ENCODE measurements around the gene PCCA.
A peak's percentile ranks its signal among the peaks of the same experiment; 100 is the strongest.

Gene PCCA

DNA sequence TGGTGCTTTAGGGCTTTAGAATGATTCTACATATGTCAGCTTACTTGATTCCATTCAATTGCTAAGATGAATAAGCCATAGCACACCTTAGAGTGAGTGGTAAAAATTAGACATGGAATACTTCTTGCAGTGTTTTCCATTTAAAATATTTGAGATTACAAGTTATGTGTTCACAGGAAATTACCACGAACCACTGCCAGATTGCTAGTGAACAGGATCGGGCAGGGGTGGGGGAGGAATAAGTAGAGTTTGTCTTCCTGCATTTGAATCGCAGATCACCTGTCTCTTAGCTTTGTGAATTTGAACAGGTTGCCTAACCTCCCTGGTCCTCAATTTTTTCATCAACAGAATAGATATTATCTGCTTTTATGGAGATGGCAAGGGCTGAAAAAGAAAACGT is 375.1 kb downstream of the PCCA start:
- Histone ChIP-seq H3K27ac (ENCODE audit: low read depth, low read length) (no peak overlapping the region), H3K27me3 (ENCODE audit: control insufficient read depth, insufficient read depth, low read length) (no peaks in the 10 kb centered on the region), H3K4me1 (ENCODE audit: control insufficient read depth, insufficient read depth, low read length) (peaks cover 17% of the 10 kb centered on the region), H3K9ac (ENCODE audit: low read length) (no peak overlapping the region), H3K4me3 (ENCODE audit: low read depth, low read length) (no peak overlapping the region), H3K36me3 (ENCODE audit: control insufficient read depth, insufficient read depth, low read length) (no peaks in the 10 kb centered on the region), H3K9me3 (ENCODE audit: control insufficient read depth, insufficient read depth, low read depth, low read length) (peaks cover 4% of the 10 kb centered on the region; the same call in 1 of the 2 replicates)

- H3K9me3 ChIP-seq (ENCODE audit: control insufficient read depth, insufficient read depth, low read depth, low read length) = no peaks in the 10 kb centered on the region
- no peak overlapping the region for H3K4me3 ChIP-seq (ENCODE audit: low read depth, low read length)
- peaks cover 17% of the 10 kb centered on the region for H3K4me1 ChIP-seq (ENCODE audit: control insufficient read depth, insufficient read depth, low read length)
- H3K27ac ChIP-seq (ENCODE audit: low read depth, low read length) = no peak overlapping the region
- no peak overlapping the region for H3K9ac ChIP-seq (ENCODE audit: low read length)
- H3K36me3 ChIP-seq (ENCODE audit: control insufficient read depth, insufficient read depth, low read length) = no peaks in the 10 kb centered on the region
- no peaks in the 10 kb centered on the region for H3K27me3 ChIP-seq (ENCODE audit: control insufficient read depth, insufficient read depth, low read length)
Observed at GRCh38 chr13:100465558-100465957, 376.7 kb downstream of the PCCA start.

DNA sequence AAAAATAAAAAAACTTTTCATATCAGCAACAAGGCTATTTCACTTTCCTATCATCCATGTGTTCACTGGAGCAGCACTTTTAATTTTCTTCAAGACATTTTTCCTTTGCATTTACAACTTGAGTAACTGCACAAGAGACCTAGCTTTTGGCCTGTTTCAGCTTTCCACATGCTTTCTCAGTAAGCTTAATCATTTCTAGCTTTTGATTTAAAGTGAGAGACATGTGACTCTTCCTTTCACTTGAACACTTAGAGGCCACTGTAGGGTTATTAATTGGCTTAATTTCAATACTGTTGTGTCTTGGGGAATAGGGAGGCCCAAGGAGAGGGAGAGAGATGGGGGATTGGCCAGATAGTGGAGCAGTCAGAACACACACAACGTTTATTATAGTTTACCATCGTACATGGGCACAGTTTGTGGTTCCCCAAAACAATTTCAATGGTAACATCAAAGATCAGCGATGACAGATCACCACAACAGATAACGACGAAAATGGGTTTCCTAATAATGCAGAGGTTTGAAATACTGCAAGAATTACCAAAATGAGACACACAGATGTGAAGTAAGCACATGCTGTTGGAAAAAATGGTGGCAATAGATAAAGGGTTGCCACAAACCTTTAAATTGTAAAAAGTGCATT is 382.1 kb downstream of the PCCA start:
- no peaks in the 10 kb centered on the region for H3K9me3 ChIP-seq (ENCODE audit: control insufficient read depth, insufficient read depth, low read depth, low read length)
- H3K4me1 ChIP-seq (ENCODE audit: control insufficient read depth, insufficient read depth, low read length) = peaks cover 21% of the 10 kb centered on the region
- H3K4me3 ChIP-seq (ENCODE audit: low read depth, low read length) = no peak overlapping the region
- no peak overlapping the region for H3K9ac ChIP-seq (ENCODE audit: low read length)
- H3K27me3 ChIP-seq (ENCODE audit: control insufficient read depth, insufficient read depth, low read length) = no peaks in the 10 kb centered on the region
- no peak overlapping the region for H3K27ac ChIP-seq (ENCODE audit: low read depth, low read length)
- no peaks in the 10 kb centered on the region for H3K36me3 ChIP-seq (ENCODE audit: control insufficient read depth, insufficient read depth, low read length)

GRCh38 chr13:100473087-100473486 is 384.2 kb downstream of the PCCA start:
- Histone ChIP-seq H3K9ac (ENCODE audit: low read length) (no peak overlapping the region), H3K27ac (ENCODE audit: low read depth, low read length) (no peak overlapping the region), H3K27me3 (ENCODE audit: control insufficient read depth, insufficient read depth, low read length) (no peaks in the 10 kb centered on the region), H3K4me1 (ENCODE audit: control insufficient read depth, insufficient read depth, low read length) (peaks cover 30% of the 10 kb centered on the region), H3K36me3 (ENCODE audit: control insufficient read depth, insufficient read depth, low read length) (no peaks in the 10 kb centered on the region), H3K4me3 (ENCODE audit: low read depth, low read length) (no peak overlapping the region), H3K9me3 (ENCODE audit: control insufficient read depth, insufficient read depth, low read depth, low read length) (no peaks in the 10 kb centered on the region)

GRCh38 chr13:100473501-100474044 is 384.7 kb downstream of the PCCA start:
- no peaks in the 10 kb centered on the region for H3K36me3 ChIP-seq (ENCODE audit: control insufficient read depth, insufficient read depth, low read length)
- H3K27me3 ChIP-seq (ENCODE audit: control insufficient read depth, insufficient read depth, low read length) = no peaks in the 10 kb centered on the region
- H3K9ac ChIP-seq (ENCODE audit: low read length) = no peak overlapping the region

GRCh38 chr13:100476963-100477362 is 388.1 kb downstream of the PCCA start:
- Histone ChIP-seq H3K36me3 (ENCODE audit: control insufficient read depth, insufficient read depth, low read length) (no peaks in the 10 kb centered on the region), H3K4me1 (ENCODE audit: control insufficient read depth, insufficient read depth, low read length) (peaks cover 34% of the 10 kb centered on the region), H3K9me3 (ENCODE audit: control insufficient read depth, insufficient read depth, low read depth, low read length) (no peaks in the 10 kb centered on the region), H3K27me3 (ENCODE audit: control insufficient read depth, insufficient read depth, low read length) (no peaks in the 10 kb centered on the region), H3K4me3 (ENCODE audit: low read depth, low read length) (no peak overlapping the region), H3K27ac (ENCODE audit: low read depth, low read length) (no peak overlapping the region), H3K9ac (ENCODE audit: low read length) (no peak overlapping the region)

More at GRCh38 chr13:100473501-100474044, 384.7 kb downstream of the PCCA start:
- H3K4me3 ChIP-seq (ENCODE audit: low read depth, low read length) = no peak overlapping the region
- peaks cover 35% of the 10 kb centered on the region for H3K4me1 ChIP-seq (ENCODE audit: control insufficient read depth, insufficient read depth, low read length)
- no peaks in the 10 kb centered on the region for H3K9me3 ChIP-seq (ENCODE audit: control insufficient read depth, insufficient read depth, low read depth, low read length)
- no peak overlapping the region for H3K27ac ChIP-seq (ENCODE audit: low read depth, low read length)

DNA sequence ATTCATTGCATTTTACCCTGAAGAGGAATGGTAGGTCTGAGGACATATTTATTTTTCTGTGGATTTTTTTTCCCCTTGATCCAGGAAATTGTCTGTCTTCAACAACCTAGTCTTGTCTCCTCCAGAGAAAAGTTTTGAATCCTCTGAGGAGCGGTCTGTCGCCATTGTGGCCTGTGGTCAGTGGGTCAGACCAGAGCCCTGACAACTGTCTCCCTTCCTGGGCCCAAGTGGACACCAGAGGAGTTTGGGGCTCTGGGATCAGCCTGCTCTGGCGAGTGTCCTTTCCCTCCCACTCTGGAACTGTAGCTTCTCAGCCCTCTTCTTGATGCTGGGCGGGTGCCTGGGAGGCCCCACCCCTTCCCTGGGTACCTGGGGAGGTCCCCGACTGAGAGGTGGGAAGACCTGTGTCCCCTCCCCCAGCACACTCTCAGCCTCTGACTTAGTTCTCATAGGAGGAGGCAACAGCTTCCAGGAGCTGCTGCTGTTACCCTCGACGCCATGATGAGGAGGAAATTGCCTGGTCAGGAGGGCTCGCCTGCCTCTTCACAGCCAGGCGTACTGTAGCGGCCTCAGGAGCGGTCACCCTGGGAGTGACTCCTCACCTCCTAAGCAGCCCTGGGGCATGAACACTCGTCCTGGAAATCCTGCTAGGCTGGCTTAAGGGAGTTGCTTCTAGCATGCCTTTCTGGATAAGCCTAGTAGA is 389.4 kb downstream of the PCCA start:
- H3K27ac ChIP-seq (ENCODE audit: low read depth, low read length) = peak overlapping the region; percentile 27; the same call in 1 of the 2 replicates
- H3K4me1 ChIP-seq (ENCODE audit: control insufficient read depth, insufficient read depth, low read length) = peaks cover 28% of the 10 kb centered on the region
- no peaks in the 10 kb centered on the region for H3K36me3 ChIP-seq (ENCODE audit: control insufficient read depth, insufficient read depth, low read length)
- no peaks in the 10 kb centered on the region for H3K27me3 ChIP-seq (ENCODE audit: control insufficient read depth, insufficient read depth, low read length)
- H3K9me3 ChIP-seq (ENCODE audit: control insufficient read depth, insufficient read depth, low read depth, low read length) = no peaks in the 10 kb centered on the region
- no peak overlapping the region for H3K9ac ChIP-seq (ENCODE audit: low read length)
- H3K4me3 ChIP-seq (ENCODE audit: low read depth, low read length) = no peak overlapping the region

- Histone ChIP-seq H3K4me3 (ENCODE audit: low read depth, low read length) (no peak overlapping the region), H3K4me1 (ENCODE audit: control insufficient read depth, insufficient read depth, low read length) (peaks cover 38% of the 10 kb centered on the region), H3K27ac (ENCODE audit: low read depth, low read length) (no peak overlapping the region), H3K27me3 (ENCODE audit: control insufficient read depth, insufficient read depth, low read length) (no peaks in the 10 kb centered on the region), H3K36me3 (ENCODE audit: control insufficient read depth, insufficient read depth, low read length) (no peaks in the 10 kb centered on the region), H3K9me3 (ENCODE audit: control insufficient read depth, insufficient read depth, low read depth, low read length) (no peaks in the 10 kb centered on the region), H3K9ac (ENCODE audit: low read length) (no peak overlapping the region)
Observed at GRCh38 chr13:100480676-100481075, 391.8 kb downstream of the PCCA start.

DNA sequence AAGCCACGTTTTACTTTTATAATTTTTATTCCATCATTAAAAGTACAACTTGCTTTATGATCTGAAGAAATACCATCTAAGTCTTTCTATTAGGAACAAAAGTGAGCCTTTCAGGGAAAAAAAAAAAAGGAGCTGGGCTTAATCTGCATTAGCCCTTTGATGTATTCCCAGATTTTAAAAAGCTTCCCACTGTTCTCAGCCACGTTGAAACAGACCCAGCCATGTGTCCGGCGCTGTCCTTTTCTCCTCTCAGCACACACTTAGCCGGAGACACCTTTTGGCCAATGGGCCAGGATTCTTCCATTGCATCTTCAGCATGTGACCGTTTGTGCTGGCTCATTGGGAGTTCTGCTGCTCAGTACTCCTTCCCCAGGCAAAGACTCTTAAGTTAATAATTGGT is 394.2 kb downstream of the PCCA start:
- no peaks in the 10 kb centered on the region for H3K27me3 ChIP-seq (ENCODE audit: control insufficient read depth, insufficient read depth, low read length)
- H3K4me1 ChIP-seq (ENCODE audit: control insufficient read depth, insufficient read depth, low read length) = peaks cover 41% of the 10 kb centered on the region
- H3K9ac ChIP-seq (ENCODE audit: low read length) = no peak overlapping the region
- H3K9me3 ChIP-seq (ENCODE audit: control insufficient read depth, insufficient read depth, low read depth, low read length) = no peaks in the 10 kb centered on the region
- no peaks in the 10 kb centered on the region for H3K36me3 ChIP-seq (ENCODE audit: control insufficient read depth, insufficient read depth, low read length)
- H3K27ac ChIP-seq (ENCODE audit: low read depth, low read length) = no peak overlapping the region
- H3K4me3 ChIP-seq (ENCODE audit: low read depth, low read length) = no peak overlapping the region

GRCh38 chr13:100483841-100484381 is 395.0 kb downstream of the PCCA start:
- Histone ChIP-seq H3K9ac (ENCODE audit: low read length) (no peak overlapping the region), H3K9me3 (ENCODE audit: control insufficient read depth, insufficient read depth, low read depth, low read length) (no peaks in the 10 kb centered on the region)

DNA sequence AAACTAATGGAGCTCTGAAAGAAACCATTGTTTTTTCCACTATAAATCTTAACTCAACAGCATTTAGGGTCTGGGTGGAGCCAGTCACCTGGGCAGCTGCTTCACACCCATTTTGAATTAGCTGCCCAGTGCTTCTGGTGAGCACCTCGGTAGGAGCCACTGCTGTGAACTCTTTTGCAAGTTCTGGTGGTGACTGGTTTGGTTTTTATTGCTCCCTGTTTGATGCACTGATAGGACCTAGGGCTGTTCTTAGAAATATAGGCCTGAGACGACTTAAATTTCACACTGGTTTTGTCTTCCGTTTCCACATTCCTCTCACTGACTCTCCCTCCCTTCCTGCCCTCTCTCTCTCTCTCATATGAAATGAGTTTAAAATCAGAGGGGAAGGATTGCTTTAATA is 395.8 kb downstream of the PCCA start:
- Histone ChIP-seq H3K4me3 (ENCODE audit: low read depth, low read length) (no peak overlapping the region), H3K4me1 (ENCODE audit: control insufficient read depth, insufficient read depth, low read length) (peaks cover 35% of the 10 kb centered on the region), H3K27me3 (ENCODE audit: control insufficient read depth, insufficient read depth, low read length) (no peaks in the 10 kb centered on the region), H3K9ac (ENCODE audit: low read length) (no peak overlapping the region), H3K27ac (ENCODE audit: low read depth, low read length) (no peak overlapping the region), H3K9me3 (ENCODE audit: control insufficient read depth, insufficient read depth, low read depth, low read length) (no peaks in the 10 kb centered on the region), H3K36me3 (ENCODE audit: control insufficient read depth, insufficient read depth, low read length) (no peaks in the 10 kb centered on the region)

More at GRCh38 chr13:100483841-100484381, 395.0 kb downstream of the PCCA start:
- H3K4me3 ChIP-seq (ENCODE audit: low read depth, low read length) = no peak overlapping the region
- no peak overlapping the region for H3K27ac ChIP-seq (ENCODE audit: low read depth, low read length)
- no peaks in the 10 kb centered on the region for H3K27me3 ChIP-seq (ENCODE audit: control insufficient read depth, insufficient read depth, low read length)
- H3K4me1 ChIP-seq (ENCODE audit: control insufficient read depth, insufficient read depth, low read length) = peaks cover 35% of the 10 kb centered on the region
- H3K36me3 ChIP-seq (ENCODE audit: control insufficient read depth, insufficient read depth, low read length) = no peaks in the 10 kb centered on the region
